ENCODE data around the gene CSF2.
A peak's percentile ranks its signal among the peaks of the same experiment; 100 is the strongest.

CSF2 gene

DNA sequence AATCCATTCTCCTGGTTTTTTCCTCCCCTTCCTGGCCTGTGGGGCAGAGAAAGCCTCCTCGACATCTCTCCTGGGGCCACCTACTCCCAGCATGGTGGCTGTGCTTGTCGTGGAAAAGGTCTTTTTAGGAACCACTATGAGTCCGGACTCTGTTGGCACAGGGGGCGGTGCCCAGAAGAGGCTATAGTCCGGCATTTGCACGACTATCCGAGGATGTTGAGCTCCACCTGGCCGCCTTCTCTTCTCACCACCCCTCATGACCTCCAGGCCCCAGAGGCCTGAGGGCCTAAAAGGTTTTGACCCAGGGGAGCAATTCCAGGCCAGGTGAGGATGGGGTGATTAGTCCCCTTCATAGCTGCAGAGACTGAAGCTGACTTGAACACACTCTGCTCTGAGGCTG lies 14.1 kb downstream of the CSF2 start:
- no peak overlapping the region for H3K4me3 ChIP-seq
- no peak for DNase-seq (ENCODE audit: low spot score)
- no peak for TF ChIP-seq CTCF (IDR thresholded peaks at IDR 0.05)

DNA sequence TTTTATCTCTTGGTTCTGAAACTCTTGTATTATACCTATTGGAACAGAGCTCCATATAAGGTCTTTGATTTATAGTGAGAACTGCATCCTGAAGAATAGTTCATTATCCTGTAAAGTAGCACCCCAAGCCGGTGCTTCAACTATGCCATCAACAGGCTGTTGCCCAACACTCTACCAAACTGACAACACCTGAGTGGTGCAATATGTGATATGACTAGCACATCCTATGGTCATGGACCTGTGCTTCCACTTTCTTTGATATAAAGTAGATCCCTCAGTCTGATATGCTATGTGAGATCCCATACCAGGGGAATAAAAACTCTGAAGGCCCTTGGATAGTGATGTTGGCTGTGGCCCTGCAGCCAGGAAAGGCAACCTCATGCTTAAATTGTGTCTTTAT lies 15.8 kb downstream of the CSF2 start:
- DNase-seq (ENCODE audit: low spot score) = no peak
- no peak for TF ChIP-seq CTCF (IDR thresholded peaks at IDR 0.05)
- H3K4me3 ChIP-seq = no peak overlapping the region
- H3K27ac ChIP-seq = no peak overlapping the region

More for the DNA sequence above, 14.1 kb downstream of the CSF2 start:
- no peak overlapping the region for H3K27ac ChIP-seq

GRCh38 chr5:132090107-132090506 lies 16.5 kb downstream of the CSF2 start:
- H3K4me3 ChIP-seq = no peak overlapping the region
- DNase-seq (ENCODE audit: low spot score) = no peak
- no peak overlapping the region for H3K27ac ChIP-seq
- no peak for TF ChIP-seq CTCF (IDR thresholded peaks at IDR 0.05)

GRCh38 chr5:132093271-132093670 lies 19.7 kb downstream of the CSF2 start:
- Histone ChIP-seq H3K27ac (no peak overlapping the region), H3K4me3 (no peak overlapping the region)
- no peak for TF ChIP-seq CTCF (IDR thresholded peaks at IDR 0.05)
- DNase-seq (ENCODE audit: low spot score) = peak; percentile 31

DNA sequence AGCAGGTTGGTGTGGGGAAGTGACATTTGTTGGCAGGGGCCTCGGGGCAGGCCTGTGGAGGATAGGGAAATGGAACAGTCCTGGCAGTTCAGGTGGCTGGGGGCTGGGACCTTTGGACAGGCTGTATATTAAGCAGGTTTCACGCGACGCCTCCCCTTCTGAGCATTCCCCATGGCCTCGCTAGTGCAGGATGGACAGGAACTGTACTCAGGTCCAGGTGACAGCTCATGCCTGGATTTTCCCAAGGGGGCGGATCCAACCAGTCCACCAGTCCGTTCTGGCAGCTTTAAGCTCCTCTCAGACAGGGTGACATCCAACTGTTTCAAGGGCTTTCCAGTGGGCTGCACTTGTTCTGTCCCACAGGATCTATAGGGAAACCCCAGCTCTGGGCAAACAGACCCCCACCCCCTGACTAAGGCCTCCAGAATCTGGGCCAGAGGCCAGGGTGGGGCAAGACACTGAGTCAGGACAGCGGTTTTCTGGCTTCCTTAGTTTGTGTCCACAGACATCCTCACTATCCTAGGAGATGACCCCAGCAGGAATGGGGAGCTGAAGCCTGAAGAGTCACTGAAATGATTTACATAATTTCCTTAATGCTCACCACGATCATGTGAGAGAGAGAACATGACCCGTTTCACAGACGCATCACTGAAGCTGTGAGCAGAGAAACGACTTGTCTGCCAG lies 20.9 kb downstream of the CSF2 start:
- no peak overlapping the region for H3K27ac ChIP-seq
- no peak for TF ChIP-seq CTCF (IDR thresholded peaks at IDR 0.05)
- DNase-seq (ENCODE audit: low spot score) = peak; percentile 66
- no peak overlapping the region for H3K4me3 ChIP-seq

GRCh38 chr5:132095077-132095410 lies 21.5 kb downstream of the CSF2 start:
- DNase-seq (ENCODE audit: low spot score) = no peak
- Histone ChIP-seq H3K4me3 (no peak overlapping the region), H3K27ac (no peak overlapping the region)
- no peak for TF ChIP-seq CTCF (IDR thresholded peaks at IDR 0.05)

DNA sequence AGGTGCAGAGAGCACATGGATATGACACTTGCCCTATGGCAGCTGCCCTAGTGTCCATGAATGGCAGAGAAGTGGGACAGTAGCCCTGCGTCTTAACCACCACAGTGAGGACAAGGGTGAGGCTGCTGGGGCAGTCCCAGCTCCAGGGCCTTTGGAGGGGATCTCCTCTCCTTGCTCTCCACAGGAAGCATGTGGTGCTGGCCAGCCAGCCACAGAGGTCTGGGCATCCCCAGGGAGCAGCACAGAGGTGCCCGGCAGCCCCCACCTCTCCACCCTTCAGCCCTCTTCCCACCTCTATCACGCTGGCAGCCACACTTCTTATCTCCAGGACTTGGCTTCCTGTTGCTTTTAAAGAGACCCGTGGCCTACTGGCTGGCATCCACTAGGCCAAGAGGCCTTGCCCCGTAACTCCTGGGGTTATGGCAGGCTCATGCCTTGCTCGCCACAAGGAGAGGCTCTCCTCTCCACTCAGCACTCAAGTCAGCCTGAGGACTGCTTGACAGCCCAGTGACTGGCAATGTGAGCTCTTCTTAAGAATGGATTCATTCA lies 21.9 kb downstream of the CSF2 start:
- TF ChIP-seq CTCF (IDR thresholded peaks at IDR 0.05) = no peak
- Histone ChIP-seq H3K4me3 (no peak overlapping the region), H3K27ac (no peak overlapping the region)
- peak; percentile 19 for DNase-seq (ENCODE audit: low spot score)
